Neuronal stem cell (in vitro differentiated cells): ENCODE measurements around the gene CDK11B.
"Not testable (repeated sequence)": the region's sequence is repeated elsewhere in the genome, so short reads cannot be mapped to it uniquely, and the experiment has no call there.

Experiments
- DNase-seq: peaks from one replicate; pipeline ENCODE4 v3.0.0-alpha.2; 2013; ENCODE audit warnings: low spot score
- H2AFZ ChIP-seq: one replicate; pipeline ENCODE4 v1.6.1; 2013; ENCODE audit warnings: mild to moderate bottlenecking, low read length, inconsistent platforms
- H2AK5ac ChIP-seq: 2 replicates; pipeline ENCODE4 v1.6.1; 2013; ENCODE audit warnings: low read depth, mild to moderate bottlenecking, inconsistent platforms, low read length, moderate library complexity, mixed read lengths
- H2BK120ac ChIP-seq: 2 replicates; pipeline ENCODE4 v1.6.1; 2013; ENCODE audit warnings: low read depth, mild to moderate bottlenecking, inconsistent platforms, low read length, moderate library complexity, mixed read lengths
- H2BK12ac ChIP-seq: one replicate; pipeline ENCODE4 v1.6.1; 2013; ENCODE audit warnings: low read length, inconsistent platforms
- H2BK15ac ChIP-seq: 2 replicates; pipeline ENCODE4 v1.6.1; 2013; ENCODE audit warnings: mild to moderate bottlenecking, low read length, inconsistent platforms, mixed read lengths
- H2BK5ac ChIP-seq: one replicate; pipeline ENCODE4 v1.6.1; 2013; ENCODE audit warnings: inconsistent platforms, mild to moderate bottlenecking, low read length, moderate library complexity
- H3K14ac ChIP-seq: one replicate; pipeline ENCODE4 v1.6.1; 2013; ENCODE audit warnings: low read length, inconsistent platforms
- H3K18ac ChIP-seq: 2 replicates; pipeline ENCODE4 v1.6.1; 2013; ENCODE audit warnings: low read length, inconsistent platforms
- H3K23ac ChIP-seq: 2 replicates; pipeline ENCODE4 v1.6.1; 2013; ENCODE audit warnings: low read depth, mild to moderate bottlenecking, mixed read lengths, low read length, inconsistent platforms; ENCODE audit not compliant: poor library complexity
- H3K27ac ChIP-seq: replicated peaks from 3 replicates; pipeline ENCODE4 v1.5.1; 2013; ENCODE audit warnings: low read length, inconsistent platforms
- H3K27me3 ChIP-seq, 3 experiments: 2 replicates each; pipeline ENCODE4 v1.6.1; 2013; ENCODE audit warnings: low read length in 3 of 3, mild to moderate bottlenecking in 2 of 3, inconsistent platforms in 1 of 3, low read depth in 1 of 3, mixed read lengths in 1 of 3, moderate library complexity in 1 of 3; ENCODE audit not compliant: control insufficient read depth in 3 of 3, insufficient read depth in 3 of 3
- H3K36me3 ChIP-seq, 2 donors: replicated peaks in 1 of 2; 2 replicates each; pipeline ENCODE4 v1.6.1; 2013; ENCODE audit warnings: low read length in 2 of 2; ENCODE audit not compliant: control insufficient read depth in 2 of 2, insufficient read depth in 2 of 2
- H3K4ac ChIP-seq: 2 replicates; pipeline ENCODE4 v1.6.1; 2013; ENCODE audit warnings: inconsistent platforms, mild to moderate bottlenecking, low read length, moderate library complexity
- H3K4me1 ChIP-seq, 2 donors: 1 replicate in 1 of 2; 2 replicates in 1 of 2; pipeline ENCODE4 v1.6.1; 2013; ENCODE audit warnings: low read length in 2 of 2, low read depth in 1 of 2; ENCODE audit not compliant: control insufficient read depth in 2 of 2, insufficient read depth in 1 of 2
- H3K4me2 ChIP-seq: one replicate; pipeline ENCODE4 v1.6.1; 2013; ENCODE audit warnings: mild to moderate bottlenecking, low read length, inconsistent platforms; ENCODE audit not compliant: insufficient read depth, poor library complexity, severe bottlenecking
- H3K4me3 ChIP-seq, 2 donors: 2 replicates each; pipeline ENCODE4 v1.5.1; 2013; ENCODE audit warnings: low read length in 2 of 2, mild to moderate bottlenecking in 2 of 2, inconsistent platforms in 1 of 2, moderate library complexity in 1 of 2
- H3K79me1 ChIP-seq: one replicate; pipeline ENCODE4 v1.6.1; 2013; ENCODE audit warnings: low read depth, mild to moderate bottlenecking, inconsistent platforms, low read length, moderate library complexity
- H3K9ac ChIP-seq: one replicate; pipeline ENCODE4 v1.6.1; 2013; ENCODE audit warnings: mild to moderate bottlenecking, low read depth, low read length, inconsistent platforms; ENCODE audit not compliant: poor library complexity
- H3K9me3 ChIP-seq, 2 donors: replicated peaks in 1 of 2; 2 replicates each; pipeline versions ENCODE3 to v1.6.1; 2013; ENCODE audit warnings: low read length in 2 of 2, mild to moderate bottlenecking in 2 of 2, inconsistent platforms in 1 of 2, low read depth in 1 of 2, mixed read lengths in 1 of 2, moderate library complexity in 1 of 2; ENCODE audit not compliant: control insufficient read depth in 2 of 2, insufficient read depth in 1 of 2
- H4K8ac ChIP-seq: one replicate; pipeline ENCODE4 v1.6.1; 2013; ENCODE audit warnings: low read depth, mild to moderate bottlenecking, inconsistent platforms, low read length, moderate library complexity
- H4K91ac ChIP-seq: one replicate; pipeline ENCODE4 v1.6.1; 2013; ENCODE audit warnings: low read length, low read depth, mild to moderate bottlenecking, inconsistent platforms; ENCODE audit not compliant: poor library complexity
- WGBS, 2 donors: extraction: QIAGEN DNeasy Blood & Tissue Kit; methylation state at CpG; one replicate each; pipeline ENCODE4 v1.1.7; 2013; ENCODE audit warnings: missing lambda C conversion rate in 2 of 2, mixed read lengths in 1 of 2; ENCODE audit not compliant: insufficient read length in 2 of 2, insufficient replicate concordance in 1 of 2; ENCODE audit errors: extremely low coverage in 2 of 2; 5-methylcytosine and 5-hydroxymethylcytosine counted together

The CDK11B gene

GRCh38 chr1:1637479-1637875 lies 21.3 kb downstream of the CDK11B start:
- not testable (repeated sequence) for H3K14ac ChIP-seq, H3K4me1 ChIP-seq, H4K91ac ChIP-seq, H3K9ac ChIP-seq, H2BK120ac ChIP-seq, H3K79me1 ChIP-seq, H3K27ac ChIP-seq, H3K9me3 ChIP-seq, H2BK12ac ChIP-seq, H2AK5ac ChIP-seq, H4K8ac ChIP-seq, H3K23ac ChIP-seq, H3K27me3 ChIP-seq, DNase-seq, H3K4me2 ChIP-seq, H2BK5ac ChIP-seq, H2BK15ac ChIP-seq, H3K4ac ChIP-seq, H2AFZ ChIP-seq, H3K18ac ChIP-seq, H3K4me3 ChIP-seq
- WGBS, 2 donors: no CpG with 5 or more reads among the region's 14 CpGs
- peaks cover 3 to 14% of the 10 kb centered on the region in 2 donors for H3K36me3 ChIP-seq

- not testable (repeated sequence) for H2BK15ac ChIP-seq, H3K4me3 ChIP-seq, H3K79me1 ChIP-seq, H3K14ac ChIP-seq, H4K91ac ChIP-seq, H3K4ac ChIP-seq, H3K27me3 ChIP-seq, H2BK5ac ChIP-seq, H3K9ac ChIP-seq, H3K4me1 ChIP-seq, H3K23ac ChIP-seq, H3K18ac ChIP-seq, H2BK12ac ChIP-seq, H3K9me3 ChIP-seq, H3K4me2 ChIP-seq, H4K8ac ChIP-seq, H3K27ac ChIP-seq, H2BK120ac ChIP-seq, H2AFZ ChIP-seq, DNase-seq, H2AK5ac ChIP-seq
- peaks cover 3 to 14% of the 10 kb centered on the region in 2 donors for H3K36me3 ChIP-seq
- no CpG with 5 or more reads among the region's 37 CpGs for WGBS, 2 donors
Measured at GRCh38 chr1:1636621-1637478, 22.0 kb downstream of the CDK11B start.

DNA sequence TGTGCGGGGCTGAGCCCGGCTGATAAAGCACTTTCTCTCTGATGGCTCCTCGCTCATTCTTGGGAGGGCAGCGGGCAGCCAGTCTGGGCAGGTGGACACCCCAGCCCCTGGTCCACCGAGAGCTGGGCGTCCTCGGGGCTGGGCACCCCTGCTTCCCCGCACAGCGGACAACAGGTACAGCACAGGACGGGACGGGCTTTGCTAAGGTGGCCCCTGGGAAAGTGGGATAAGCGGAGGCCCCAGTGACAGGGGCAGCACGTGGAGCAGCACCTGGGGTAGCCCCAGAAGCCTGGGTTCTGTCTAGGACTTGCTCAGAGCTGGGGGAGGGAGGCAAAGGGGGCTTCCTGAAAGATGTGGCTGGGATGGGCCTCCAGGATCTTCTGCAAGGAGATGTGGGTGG lies 24.2 kb downstream of the CDK11B start:
- H2BK15ac ChIP-seq, H3K9ac ChIP-seq, H3K79me1 ChIP-seq, H2BK5ac ChIP-seq, H4K91ac ChIP-seq, H3K18ac ChIP-seq, H2BK120ac ChIP-seq, H2AK5ac ChIP-seq, DNase-seq, H3K14ac ChIP-seq, H3K4me2 ChIP-seq, H3K4me3 ChIP-seq, H4K8ac ChIP-seq, H3K23ac ChIP-seq, H3K4ac ChIP-seq, H2BK12ac ChIP-seq, H2AFZ ChIP-seq, H3K4me1 ChIP-seq, H3K9me3 ChIP-seq, H3K27ac ChIP-seq: not testable (repeated sequence)
- WGBS, 2 donors: no CpG with 5 or more reads among the region's 13 CpGs
- H3K36me3 ChIP-seq: peaks cover 3 to 14% of the 10 kb centered on the region in 2 donors
- H3K27me3 ChIP-seq: peaks cover 0 to 26% (median 16%) of the 10 kb centered on the region in 3 experiments

GRCh38 chr1:1633409-1633808 lies 25.4 kb downstream of the CDK11B start:
- not testable (repeated sequence) for H3K9ac ChIP-seq, H3K4me2 ChIP-seq, H3K4me3 ChIP-seq, H3K4ac ChIP-seq, H3K79me1 ChIP-seq, H3K14ac ChIP-seq, H2BK15ac ChIP-seq, DNase-seq, H3K9me3 ChIP-seq, H3K18ac ChIP-seq, H3K27ac ChIP-seq, H4K91ac ChIP-seq, H4K8ac ChIP-seq, H2BK5ac ChIP-seq, H2AFZ ChIP-seq, H2BK120ac ChIP-seq, H3K23ac ChIP-seq, H2AK5ac ChIP-seq, H2BK12ac ChIP-seq, H3K4me1 ChIP-seq
- WGBS, 2 donors: no CpG with 5 or more reads among the region's 35 CpGs
- peaks cover 3 to 10% of the 10 kb centered on the region in 2 donors for H3K36me3 ChIP-seq
- peaks cover 0 to 38% (median 18%) of the 10 kb centered on the region in 3 experiments for H3K27me3 ChIP-seq
